CD4-positive, alpha-beta T cell treated with Interleukin-15 for 1 hour (primary cell): ENCODE data around the gene TRIM28.
A peak's percentile ranks its signal among the peaks of the same experiment; 100 is the strongest.
"Not testable (repeated sequence)": the region's sequence is repeated elsewhere in the genome, so short reads cannot be mapped to it uniquely, and the experiment has no call there.

Experiments used
- DNase-seq: peaks from one replicate; pipeline ENCODE4 v3.0.0-alpha.2; 2020

The TRIM28 gene

GRCh38 chr19:58519355-58520256 lies 24.3 kb upstream of the TRIM28 start, which contains the start of gene ZBTB45:
Gene ZBTB45, minus strand, starts transcription at chr19:58519810. Its CDS starts 2,137 bp downstream, at chr19:58517673.
- DNase-seq: peak; percentile 94

- no peak for DNase-seq
Observed at GRCh38 chr19:58520257-58520599, 23.6 kb upstream of the TRIM28 start.

- no peak for DNase-seq
Observed at GRCh38 chr19:58521651-58522050, 22.2 kb upstream of the TRIM28 start.

- no peak for DNase-seq
Observed at GRCh38 chr19:58522709-58523108, 21.2 kb upstream of the TRIM28 start.

- DNase-seq: no peak
Observed at GRCh38 chr19:58529405-58529804, 14.5 kb upstream of the TRIM28 start.

- DNase-seq: no peak
Observed at GRCh38 chr19:58531034-58531840, 12.6 kb upstream of the TRIM28 start.

- no peak for DNase-seq
Observed at GRCh38 chr19:58535857-58536256, 8.0 kb upstream of the TRIM28 start.

- no peak for DNase-seq
Observed at GRCh38 chr19:58536852-58537798, 6.7 kb upstream of the TRIM28 start.

GRCh38 chr19:58538257-58539168 lies 5.4 kb upstream of the TRIM28 start:
- peak; percentile 38 for DNase-seq

- DNase-seq: not testable (repeated sequence)
Observed at GRCh38 chr19:58539169-58539559, 4.7 kb upstream of the TRIM28 start.

GRCh38 chr19:58542641-58543372 lies 1.1 kb upstream of the TRIM28 start:
- DNase-seq: not testable (repeated sequence)

- no peak for DNase-seq
Observed at GRCh38 chr19:58544591-58545285, 874 bp downstream of the TRIM28 start.

- DNase-seq: no peak
Observed at GRCh38 chr19:58545286-58546018, 1.6 kb downstream of the TRIM28 start.

- no peak for DNase-seq
Observed at GRCh38 chr19:58546019-58546530, 2.2 kb downstream of the TRIM28 start.

- DNase-seq: no peak
Observed at GRCh38 chr19:58547323-58548312, 3.8 kb downstream of the TRIM28 start.

- DNase-seq: no peak
Observed at GRCh38 chr19:58548859-58549663, 5.2 kb downstream of the TRIM28 start.
